ENCODE measurements around the gene PARPBP.

Gene PARPBP

GRCh38 chr12:102172436-102172835, 52.5 kb downstream of the PARPBP start:
- H3K36me3 Mint-ChIP-seq (ENCODE audit: insufficient read depth): no peaks in the 10 kb centered on the region
- no peak overlapping the region for H3K27ac Mint-ChIP-seq
- no peaks in the 10 kb centered on the region for H3K4me1 Mint-ChIP-seq (ENCODE audit: low read depth in 2 of 2)
- H3K4me3 Mint-ChIP-seq: no peak overlapping the region
- ATAC-seq (replicated peaks) (no peak), DNase-seq (no peak)
- no peaks in the 10 kb centered on the region for H3K9me3 Mint-ChIP-seq
- no peaks in the 10 kb centered on the region for H3K27me3 Mint-ChIP-seq

GRCh38 chr12:102174117-102174516, 54.1 kb downstream of the PARPBP start:
- ATAC-seq (replicated peaks): no peak

GRCh38 chr12:102174761-102175160, 54.8 kb downstream of the PARPBP start:
- H3K4me3 Mint-ChIP-seq: no peak overlapping the region
- H3K36me3 Mint-ChIP-seq (ENCODE audit: insufficient read depth): no peaks in the 10 kb centered on the region

More at GRCh38 chr12:102174117-102174516, 54.1 kb downstream of the PARPBP start:
- Mint-ChIP-seq H3K9me3 (no peaks in the 10 kb centered on the region), H3K4me1 (ENCODE audit: low read depth in 2 of 2) (no peaks in the 10 kb centered on the region), H3K4me3 (no peak overlapping the region), H3K27me3 (no peaks in the 10 kb centered on the region), H3K27ac (no peak overlapping the region), H3K36me3 (ENCODE audit: insufficient read depth) (no peaks in the 10 kb centered on the region)
- no peak for DNase-seq

GRCh38 chr12:102182635-102183034, 62.7 kb downstream of the PARPBP start:
- Mint-ChIP-seq H3K9me3 (no peaks in the 10 kb centered on the region), H3K36me3 (ENCODE audit: insufficient read depth) (no peaks in the 10 kb centered on the region), H3K27me3 (no peaks in the 10 kb centered on the region), H3K27ac (no peak overlapping the region), H3K4me3 (no peak overlapping the region), H3K4me1 (ENCODE audit: low read depth in 2 of 2) (no peaks in the 10 kb centered on the region)
- DNase-seq: no peak
- ATAC-seq (replicated peaks): no peak

More at GRCh38 chr12:102174761-102175160, 54.8 kb downstream of the PARPBP start:
- no peak for DNase-seq
- H3K4me1 Mint-ChIP-seq (ENCODE audit: low read depth in 2 of 2): no peaks in the 10 kb centered on the region
- no peaks in the 10 kb centered on the region for H3K27me3 Mint-ChIP-seq
- ATAC-seq (replicated peaks): no peak
- H3K27ac Mint-ChIP-seq: no peak overlapping the region
- H3K9me3 Mint-ChIP-seq: no peaks in the 10 kb centered on the region

GRCh38 chr12:102195826-102196225, 75.8 kb downstream of the PARPBP start:
- Mint-ChIP-seq H3K36me3 (ENCODE audit: insufficient read depth) (no peaks in the 10 kb centered on the region), H3K4me3 (no peak overlapping the region), H3K27ac (no peak overlapping the region), H3K27me3 (no peaks in the 10 kb centered on the region), H3K9me3 (no peaks in the 10 kb centered on the region), H3K4me1 (ENCODE audit: low read depth in 2 of 2) (no peaks in the 10 kb centered on the region)
- no peak for DNase-seq
- no peak for ATAC-seq (replicated peaks)

GRCh38 chr12:102197789-102198188, 77.8 kb downstream of the PARPBP start, which contains the start of gene PMCH:
PMCH (minus strand) TSS chr12:102197833; CDS start chr12:102197770, 63 bp downstream.
- no peaks in the 10 kb centered on the region for H3K4me1 Mint-ChIP-seq (ENCODE audit: low read depth in 2 of 2)
- H3K9me3 Mint-ChIP-seq: no peaks in the 10 kb centered on the region
- no peaks in the 10 kb centered on the region for H3K27me3 Mint-ChIP-seq
- H3K36me3 Mint-ChIP-seq (ENCODE audit: insufficient read depth): no peaks in the 10 kb centered on the region
- H3K4me3 Mint-ChIP-seq: no peak within 1 kb of the TSS
- H3K27ac Mint-ChIP-seq: no peak within 1 kb of the TSS
- DNase-seq (no peak), ATAC-seq (replicated peaks) (no peak)

- ATAC-seq (replicated peaks) (no peak), DNase-seq (no peak)
- no peak overlapping the region for H3K4me3 Mint-ChIP-seq
- H3K27me3 Mint-ChIP-seq: no peaks in the 10 kb centered on the region
- H3K4me1 Mint-ChIP-seq (ENCODE audit: low read depth in 2 of 2): no peaks in the 10 kb centered on the region
- no peak overlapping the region for H3K27ac Mint-ChIP-seq
- H3K36me3 Mint-ChIP-seq (ENCODE audit: insufficient read depth): no peaks in the 10 kb centered on the region
- H3K9me3 Mint-ChIP-seq: no peaks in the 10 kb centered on the region
These were observed 81.6 kb downstream of the PARPBP start for GRCh38 chr12:102201436-102202061.

- no peak overlapping the region for H3K4me3 Mint-ChIP-seq
- DNase-seq (no peak), ATAC-seq (replicated peaks) (no peak)
- no peak overlapping the region for H3K27ac Mint-ChIP-seq
- H3K27me3 Mint-ChIP-seq: no peaks in the 10 kb centered on the region
- H3K36me3 Mint-ChIP-seq (ENCODE audit: insufficient read depth): no peaks in the 10 kb centered on the region
- peaks cover 0 to 6% of the 10 kb centered on the region in 2 donors for H3K9me3 Mint-ChIP-seq
- no peaks in the 10 kb centered on the region for H3K4me1 Mint-ChIP-seq (ENCODE audit: low read depth in 2 of 2)
These were observed 82.6 kb downstream of the PARPBP start for GRCh38 chr12:102202556-102202955.

- H3K27me3 Mint-ChIP-seq: no peaks in the 10 kb centered on the region
- peaks cover 3 to 8% of the 10 kb centered on the region in 2 donors for H3K9me3 Mint-ChIP-seq
- DNase-seq (no peak), ATAC-seq (replicated peaks) (no peak)
- no peaks in the 10 kb centered on the region for H3K4me1 Mint-ChIP-seq (ENCODE audit: low read depth in 2 of 2)
- no peaks in the 10 kb centered on the region for H3K36me3 Mint-ChIP-seq (ENCODE audit: insufficient read depth)
- H3K4me3 Mint-ChIP-seq: no peak overlapping the region
- H3K27ac Mint-ChIP-seq: no peak overlapping the region
These were observed 84.0 kb downstream of the PARPBP start for GRCh38 chr12:102204025-102204424.

GRCh38 chr12:102215992-102216691, 96.2 kb downstream of the PARPBP start:
- DNase-seq (no peak), ATAC-seq (replicated peaks) (no peak)
- H3K9me3 Mint-ChIP-seq: no peaks in the 10 kb centered on the region
- H3K27ac Mint-ChIP-seq: no peak overlapping the region
- no peaks in the 10 kb centered on the region for H3K36me3 Mint-ChIP-seq (ENCODE audit: insufficient read depth)
- no peaks in the 10 kb centered on the region for H3K27me3 Mint-ChIP-seq
- no peaks in the 10 kb centered on the region for H3K4me1 Mint-ChIP-seq (ENCODE audit: low read depth in 2 of 2)
- no peak overlapping the region for H3K4me3 Mint-ChIP-seq

- Mint-ChIP-seq H3K36me3 (ENCODE audit: insufficient read depth) (no peaks in the 10 kb centered on the region), H3K4me3 (no peak overlapping the region)
These were observed 100.8 kb downstream of the PARPBP start for GRCh38 chr12:102220736-102221135.

GRCh38 chr12:102227954-102228353, 108.0 kb downstream of the PARPBP start:
- Mint-ChIP-seq H3K27ac (no peak overlapping the region), H3K36me3 (ENCODE audit: insufficient read depth) (no peaks in the 10 kb centered on the region), H3K9me3 (peaks cover 0 to 2% of the 10 kb centered on the region in 2 donors), H3K4me1 (ENCODE audit: low read depth in 2 of 2) (no peaks in the 10 kb centered on the region), H3K27me3 (peaks cover 8 to 22% of the 10 kb centered on the region in 2 donors), H3K4me3 (no peak overlapping the region)
- no peak for DNase-seq
- ATAC-seq (replicated peaks): no peak

More at GRCh38 chr12:102220736-102221135, 100.8 kb downstream of the PARPBP start:
- Mint-ChIP-seq H3K9me3 (peaks cover 0 to 2% of the 10 kb centered on the region in 2 donors), H3K27ac (no peak overlapping the region), H3K4me1 (ENCODE audit: low read depth in 2 of 2) (no peaks in the 10 kb centered on the region), H3K27me3 (no peaks in the 10 kb centered on the region)
- ATAC-seq (replicated peaks) (no peak), DNase-seq (no peak)

GRCh38 chr12:102232036-102232435, 112.1 kb downstream of the PARPBP start:
- Mint-ChIP-seq H3K36me3 (ENCODE audit: insufficient read depth) (no peaks in the 10 kb centered on the region), H3K4me1 (ENCODE audit: low read depth in 2 of 2) (no peaks in the 10 kb centered on the region), H3K27me3 (peaks cover 8 to 28% of the 10 kb centered on the region in 2 donors), H3K9me3 (no peaks in the 10 kb centered on the region), H3K4me3 (no peak overlapping the region), H3K27ac (no peak overlapping the region)
- ATAC-seq (replicated peaks) (no peak), DNase-seq (no peak)

GRCh38 chr12:102232446-102232845, 112.5 kb downstream of the PARPBP start:
- ATAC-seq (replicated peaks) (no peak), DNase-seq (no peak)
- no peak overlapping the region for H3K27ac Mint-ChIP-seq
- no peak overlapping the region for H3K4me3 Mint-ChIP-seq
- no peaks in the 10 kb centered on the region for H3K4me1 Mint-ChIP-seq (ENCODE audit: low read depth in 2 of 2)
- H3K9me3 Mint-ChIP-seq: no peaks in the 10 kb centered on the region
- no peaks in the 10 kb centered on the region for H3K36me3 Mint-ChIP-seq (ENCODE audit: insufficient read depth)
- peaks cover 12 to 30% of the 10 kb centered on the region in 2 donors for H3K27me3 Mint-ChIP-seq
